ENCODE data around the gene BMP5. TPM values are rescaled to one million over a fixed set of nuclear protein-coding genes. Genes with fewer than 3 reads are reported as not detected.

BMP5 gene
- total and polyA plus RNA-seq, 4 donors = 1.2 to 88.7 (median 6.4) TPM

DNA sequence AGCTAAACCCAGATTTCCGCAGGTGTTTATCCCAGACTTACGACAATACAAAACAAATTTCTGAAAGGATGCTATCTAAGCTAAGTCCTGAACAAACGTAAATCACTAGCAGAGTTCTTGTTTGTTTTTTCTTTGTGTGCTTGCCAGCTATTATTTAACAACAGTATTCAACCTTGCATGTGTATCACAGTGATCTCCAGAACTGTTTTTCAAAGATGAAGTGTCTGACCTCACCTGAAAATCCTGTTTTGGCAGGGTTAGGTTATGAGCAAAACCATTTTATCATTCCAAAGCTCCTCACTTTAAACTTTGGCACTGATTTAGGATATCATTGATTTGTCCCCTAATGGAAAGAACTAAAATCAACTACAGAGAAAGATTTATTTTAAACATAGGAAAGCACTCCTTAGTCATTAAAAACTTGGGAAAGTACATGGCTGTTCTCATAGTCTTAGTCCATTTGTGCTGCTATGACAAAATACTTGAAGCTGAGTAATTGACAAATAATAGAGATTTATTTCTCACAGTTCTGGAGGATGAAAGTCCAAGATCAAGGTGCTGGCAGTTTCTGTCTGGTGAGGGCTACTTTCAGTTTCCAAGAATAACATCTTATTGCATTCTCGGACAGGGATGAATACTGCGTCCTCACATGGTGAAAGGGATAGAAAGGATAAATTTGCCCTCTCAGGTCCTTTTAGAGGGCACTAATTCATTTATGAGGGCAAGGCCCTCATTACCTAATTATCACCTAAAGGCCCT, 20.8 kb upstream of the BMP5 start:
- peaks cover 0 to 4% (median 0%) of the 10 kb centered on the region in 5 donors for H3K4me1 ChIP-seq (ENCODE audit: control insufficient read depth in 5 of 5, insufficient read depth in 5 of 5, low read length in 5 of 5)
- H3K27me3 ChIP-seq (ENCODE audit: control insufficient read depth in 3 of 3, insufficient read depth in 3 of 3, low read length in 2 of 3) = no peaks in the 10 kb centered on the region
- no peak overlapping the region for H3K27ac ChIP-seq (ENCODE audit: low read depth in 1 of 2, low read length in 1 of 2)
- ATAC-seq (ENCODE audit: insufficient read depth, low FRiP score) = no peak
- no peaks in the 10 kb centered on the region for H3K36me3 ChIP-seq (ENCODE audit: control insufficient read depth in 4 of 4, insufficient read depth in 4 of 4, low read length in 4 of 4)
- DNase-seq = no peak
- WGBS, 2 donors = 73 to 79% methylated on average over 5 of the region's 5 CpGs
- TF ChIP-seq, protein P1, sequence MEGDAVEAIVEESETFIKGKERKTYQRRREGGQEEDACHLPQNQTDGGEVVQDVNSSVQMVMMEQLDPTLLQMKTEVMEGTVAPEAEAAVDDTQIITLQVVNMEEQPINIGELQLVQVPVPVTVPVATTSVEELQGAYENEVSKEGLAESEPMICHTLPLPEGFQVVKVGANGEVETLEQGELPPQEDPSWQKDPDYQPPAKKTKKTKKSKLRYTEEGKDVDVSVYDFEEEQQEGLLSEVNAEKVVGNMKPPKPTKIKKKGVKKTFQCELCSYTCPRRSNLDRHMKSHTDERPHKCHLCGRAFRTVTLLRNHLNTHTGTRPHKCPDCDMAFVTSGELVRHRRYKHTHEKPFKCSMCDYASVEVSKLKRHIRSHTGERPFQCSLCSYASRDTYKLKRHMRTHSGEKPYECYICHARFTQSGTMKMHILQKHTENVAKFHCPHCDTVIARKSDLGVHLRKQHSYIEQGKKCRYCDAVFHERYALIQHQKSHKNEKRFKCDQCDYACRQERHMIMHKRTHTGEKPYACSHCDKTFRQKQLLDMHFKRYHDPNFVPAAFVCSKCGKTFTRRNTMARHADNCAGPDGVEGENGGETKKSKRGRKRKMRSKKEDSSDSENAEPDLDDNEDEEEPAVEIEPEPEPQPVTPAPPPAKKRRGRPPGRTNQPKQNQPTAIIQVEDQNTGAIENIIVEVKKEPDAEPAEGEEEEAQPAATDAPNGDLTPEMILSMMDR (IDR thresholded peaks at IDR 0.05; ENCODE audit: control extremely low read depth, extremely low read depth) = no peak
- H3K9me3 ChIP-seq (ENCODE audit: control insufficient read depth in 4 of 4, insufficient read depth in 3 of 4, low read length in 3 of 4) = no peaks in the 10 kb centered on the region
- H3K4me3 ChIP-seq = no peak overlapping the region
- no peak overlapping the region for H3K9ac ChIP-seq (ENCODE audit: insufficient read depth in 1 of 2, low read length in 2 of 2)

DNA sequence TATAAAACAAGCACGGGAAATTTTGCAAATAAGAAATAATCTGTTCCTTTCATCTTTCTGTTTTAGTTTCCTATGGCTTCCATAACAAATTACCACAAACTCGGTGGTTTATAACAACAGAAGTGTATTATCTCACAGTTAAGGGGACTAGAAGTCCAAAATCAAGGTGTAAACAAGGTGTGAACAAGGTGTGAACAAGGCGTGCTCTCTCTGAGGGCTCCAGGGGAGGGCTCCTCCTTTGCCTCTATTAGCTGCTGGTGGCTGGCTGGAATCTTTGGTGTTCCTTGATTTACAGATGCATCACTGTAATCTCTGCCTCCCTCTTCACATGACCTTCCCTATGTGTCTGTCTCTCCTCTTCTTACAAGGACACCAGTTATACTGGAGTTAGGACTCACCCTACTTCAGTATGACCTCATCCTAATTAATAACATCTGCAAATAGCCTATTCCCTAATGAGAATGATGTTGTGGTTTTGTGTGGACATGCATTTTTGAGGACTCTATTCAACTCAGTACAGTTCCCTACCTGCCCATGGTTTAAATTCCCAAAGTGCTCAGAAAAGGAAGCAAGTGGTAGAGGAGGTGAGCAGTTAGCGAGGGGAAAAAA, 17.5 kb upstream of the BMP5 start:
- H3K36me3 ChIP-seq (ENCODE audit: control insufficient read depth in 4 of 4, insufficient read depth in 4 of 4, low read length in 4 of 4) = no peaks in the 10 kb centered on the region
- H3K4me3 ChIP-seq = no peak overlapping the region
- H3K4me1 ChIP-seq (ENCODE audit: control insufficient read depth in 5 of 5, insufficient read depth in 5 of 5, low read length in 5 of 5) = no peaks in the 10 kb centered on the region
- WGBS, 2 donors = 74 to 79% methylated on average over 4 of the region's 4 CpGs
- DNase-seq (no peak), ATAC-seq (ENCODE audit: insufficient read depth, low FRiP score) (no peak)
- TF ChIP-seq, protein P1 (IDR thresholded peaks at IDR 0.05; ENCODE audit: control extremely low read depth, extremely low read depth) = no peak
- no peak overlapping the region for H3K9ac ChIP-seq (ENCODE audit: insufficient read depth in 1 of 2, low read length in 2 of 2)
- no peaks in the 10 kb centered on the region for H3K9me3 ChIP-seq (ENCODE audit: control insufficient read depth in 4 of 4, insufficient read depth in 3 of 4, low read length in 3 of 4)
- no peak overlapping the region for H3K27ac ChIP-seq (ENCODE audit: low read depth in 1 of 2, low read length in 1 of 2)
- no peaks in the 10 kb centered on the region for H3K27me3 ChIP-seq (ENCODE audit: control insufficient read depth in 3 of 3, insufficient read depth in 3 of 3, low read length in 2 of 3)

DNA sequence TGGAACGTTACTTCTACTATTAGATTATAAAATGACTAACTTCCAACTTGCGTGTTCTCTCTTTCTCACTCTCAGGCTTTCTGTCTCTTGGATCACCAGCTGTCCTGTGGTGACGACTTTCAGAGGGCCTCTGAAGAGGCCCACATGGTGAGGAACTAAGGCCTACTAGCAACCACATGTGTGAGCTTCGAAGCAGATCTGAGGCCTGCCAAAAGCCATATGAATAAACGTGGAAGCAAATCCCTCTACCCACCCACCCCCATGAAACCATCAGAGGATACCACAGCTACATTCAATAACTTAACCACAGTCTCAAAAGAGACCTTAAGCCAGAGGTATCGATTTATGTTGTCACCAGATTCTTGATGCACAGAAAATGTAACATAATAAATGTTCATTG, 13.5 kb upstream of the BMP5 start:
- H3K9me3 ChIP-seq (ENCODE audit: control insufficient read depth in 4 of 4, insufficient read depth in 3 of 4, low read length in 3 of 4) = no peaks in the 10 kb centered on the region
- ATAC-seq (ENCODE audit: insufficient read depth, low FRiP score) (no peak), DNase-seq (no peak)
- H3K4me3 ChIP-seq = no peak overlapping the region
- no peak overlapping the region for H3K27ac ChIP-seq (ENCODE audit: low read depth in 1 of 2, low read length in 1 of 2)
- no peaks in the 10 kb centered on the region for H3K27me3 ChIP-seq (ENCODE audit: control insufficient read depth in 3 of 3, insufficient read depth in 3 of 3, low read length in 2 of 3)
- no peak overlapping the region for H3K9ac ChIP-seq (ENCODE audit: insufficient read depth in 1 of 2, low read length in 2 of 2)
- WGBS, 2 donors = 89% methylated on average over 6 of the region's 6 CpGs
- no peaks in the 10 kb centered on the region for H3K36me3 ChIP-seq (ENCODE audit: control insufficient read depth in 4 of 4, insufficient read depth in 4 of 4, low read length in 4 of 4)
- TF ChIP-seq, protein P1 (IDR thresholded peaks at IDR 0.05; ENCODE audit: control extremely low read depth, extremely low read depth) = no peak
- H3K4me1 ChIP-seq (ENCODE audit: control insufficient read depth in 5 of 5, insufficient read depth in 5 of 5, low read length in 5 of 5) = peaks cover 0 to 10% (median 5%) of the 10 kb centered on the region in 5 donors

Data from lung (tissue), 12 donors.